IMR-90 (cell line): ENCODE measurements around the gene RAPGEF5.

Experiments
- BHLHE40 ChIP-seq: fragments of 150-350 bp; IDR thresholded peaks from 2 replicates; pipeline ENCODE4 v1.6.1; 2016; ENCODE audit warnings: mild to moderate bottlenecking, low read depth, low read length
- CEBPB ChIP-seq: IDR thresholded peaks from 2 replicates; pipeline ENCODE4 v1.6.1; 2012; ENCODE audit warnings: low read depth, low read length, improper control_type of control experiment
- CHD1 ChIP-seq: IDR thresholded peaks from 2 replicates; pipeline ENCODE4 v1.6.1; 2012; ENCODE audit warnings: low read depth, low read length, improper control_type of control experiment
- FOS ChIP-seq: fragments of 150-350 bp; IDR thresholded peaks from 2 replicates; pipeline ENCODE4 v1.6.1; 2016; ENCODE audit warnings: low read depth, low read length
- MAZ ChIP-seq: IDR thresholded peaks from 2 replicates; pipeline ENCODE4 v1.6.1; 2012; ENCODE audit warnings: low read depth, mild to moderate bottlenecking, low read length, improper control_type of control experiment, moderate library complexity, borderline replicate concordance
- MXI1 ChIP-seq: IDR thresholded peaks from 2 replicates; pipeline ENCODE4 v1.6.1; 2012; ENCODE audit warnings: low read depth, mild to moderate bottlenecking, low read length, moderate library complexity, borderline replicate concordance
- NFE2L2 ChIP-seq: fragments of 150-350 bp; IDR thresholded peaks from 2 replicates; pipeline ENCODE4 v1.6.1; 2016; ENCODE audit warnings: low read depth, mild to moderate bottlenecking, low read length
- POLR2A ChIP-seq: IDR thresholded peaks from 2 replicates; pipeline ENCODE4 v1.6.1; 2012; ENCODE audit warnings: mild to moderate bottlenecking, low read depth, low read length
- RAD21 ChIP-seq: IDR thresholded peaks from 2 replicates; pipeline ENCODE4 v1.6.1; 2012; ENCODE audit warnings: low read length, improper control_type of control experiment
- RCOR1 ChIP-seq: IDR thresholded peaks from 2 replicates; pipeline ENCODE4 v1.6.1; 2012; ENCODE audit warnings: mild to moderate bottlenecking, low read length, improper control_type of control experiment; ENCODE audit not compliant: insufficient replicate concordance
- RFX5 ChIP-seq: IDR thresholded peaks from 2 replicates; pipeline ENCODE4 v1.8.0; 2012; ENCODE audit warnings: low read depth, mild to moderate bottlenecking, low read length, moderate library complexity
- SMC3 ChIP-seq: fragments of 150-350 bp; IDR thresholded peaks from 2 replicates; pipeline ENCODE4 v1.6.1; 2016; ENCODE audit warnings: low read depth, mild to moderate bottlenecking, antibody characterized with exemption, low read length, moderate library complexity
- TF ChIP-seq, protein P1 (sequence below): fragments of 150-350 bp; IDR thresholded peaks from 2 replicates; pipeline ENCODE4 v1.6.1; 2017; ENCODE audit warnings: mild to moderate bottlenecking, antibody characterized with exemption, low read length, low read depth
- TF ChIP-seq, protein P2 (sequence below): conservative IDR thresholded peaks from 2 replicates; pipeline ENCODE4 v1.5.1; 2012; ENCODE audit warnings: mild to moderate bottlenecking, low read depth, low read length, improper control_type of control experiment

DNA sequence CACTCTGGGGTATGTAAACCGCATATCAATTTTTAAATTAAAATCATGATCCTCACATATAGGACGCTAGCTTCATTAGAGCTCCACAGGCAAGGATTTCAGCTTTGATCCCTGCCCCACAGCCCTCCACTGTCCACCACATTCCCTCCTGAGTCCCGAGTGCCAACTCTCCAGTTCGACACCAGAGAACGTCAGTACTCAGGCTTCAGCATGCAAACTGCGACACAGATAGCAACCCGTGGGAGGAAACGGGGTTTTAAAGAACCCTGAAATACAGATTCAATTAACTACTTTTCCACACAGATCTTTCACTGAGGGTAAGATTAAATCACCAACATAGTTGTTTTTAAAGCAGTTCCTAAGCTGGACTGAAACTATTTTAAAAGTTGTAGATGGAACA, 26.1 kb downstream of the RAPGEF5 start:
- TF ChIP-seq, protein P1, sequence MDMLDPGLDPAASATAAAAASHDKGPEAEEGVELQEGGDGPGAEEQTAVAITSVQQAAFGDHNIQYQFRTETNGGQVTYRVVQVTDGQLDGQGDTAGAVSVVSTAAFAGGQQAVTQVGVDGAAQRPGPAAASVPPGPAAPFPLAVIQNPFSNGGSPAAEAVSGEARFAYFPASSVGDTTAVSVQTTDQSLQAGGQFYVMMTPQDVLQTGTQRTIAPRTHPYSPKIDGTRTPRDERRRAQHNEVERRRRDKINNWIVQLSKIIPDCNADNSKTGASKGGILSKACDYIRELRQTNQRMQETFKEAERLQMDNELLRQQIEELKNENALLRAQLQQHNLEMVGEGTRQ = no peak
- TF ChIP-seq, protein P2, sequence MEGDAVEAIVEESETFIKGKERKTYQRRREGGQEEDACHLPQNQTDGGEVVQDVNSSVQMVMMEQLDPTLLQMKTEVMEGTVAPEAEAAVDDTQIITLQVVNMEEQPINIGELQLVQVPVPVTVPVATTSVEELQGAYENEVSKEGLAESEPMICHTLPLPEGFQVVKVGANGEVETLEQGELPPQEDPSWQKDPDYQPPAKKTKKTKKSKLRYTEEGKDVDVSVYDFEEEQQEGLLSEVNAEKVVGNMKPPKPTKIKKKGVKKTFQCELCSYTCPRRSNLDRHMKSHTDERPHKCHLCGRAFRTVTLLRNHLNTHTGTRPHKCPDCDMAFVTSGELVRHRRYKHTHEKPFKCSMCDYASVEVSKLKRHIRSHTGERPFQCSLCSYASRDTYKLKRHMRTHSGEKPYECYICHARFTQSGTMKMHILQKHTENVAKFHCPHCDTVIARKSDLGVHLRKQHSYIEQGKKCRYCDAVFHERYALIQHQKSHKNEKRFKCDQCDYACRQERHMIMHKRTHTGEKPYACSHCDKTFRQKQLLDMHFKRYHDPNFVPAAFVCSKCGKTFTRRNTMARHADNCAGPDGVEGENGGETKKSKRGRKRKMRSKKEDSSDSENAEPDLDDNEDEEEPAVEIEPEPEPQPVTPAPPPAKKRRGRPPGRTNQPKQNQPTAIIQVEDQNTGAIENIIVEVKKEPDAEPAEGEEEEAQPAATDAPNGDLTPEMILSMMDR = no peak
- TF ChIP-seq POLR2A (no peak), RAD21 (no peak), RFX5 (no peak), MAZ (no peak), RCOR1 (no peak), BHLHE40 (no peak), SMC3 (no peak), CHD1 (no peak), MXI1 (no peak), FOS (no peak), NFE2L2 (no peak), CEBPB (no peak)
